SK-N-SH treated with all-trans-retinoic acid at 6 μM for 48 hours (cell line): ENCODE measurements around the gene GRM4.

ENCODE experiments used
- ATAC-seq: fragments of 200-7000 bp; cut with Tn5 transposase; 3 replicates; pipeline ENCODE4 v1.9.1; 2020; ENCODE audit warnings: mild to moderate bottlenecking, moderate library complexity
- ARNTL ChIP-seq: fragments of 450-650 bp; formaldehyde crosslinking; IDR thresholded peaks from 2 replicates; pipeline ENCODE4 v1.5.0; 2020; ENCODE audit warnings: low read depth, mild to moderate bottlenecking, moderate library complexity, borderline replicate concordance
- BACH2 ChIP-seq: fragments of 250-450 bp; sonication (Bioruptor Pico); IDR thresholded peaks from 2 replicates; pipeline ENCODE4 v1.9.0; 2021; ENCODE audit warnings: mild to moderate bottlenecking, borderline replicate concordance
- CREB5 ChIP-seq: fragments of 250-450 bp; sonication (Bioruptor Pico); IDR thresholded peaks from 2 replicates; pipeline ENCODE4 v1.5.1; 2020; ENCODE audit warnings: low read depth, mild to moderate bottlenecking, moderate library complexity
- CSDC2 ChIP-seq: fragments of 250-450 bp; sonication (Bioruptor Pico); IDR thresholded peaks from 2 replicates; pipeline ENCODE4 v1.5.0; 2020; ENCODE audit warnings: mild to moderate bottlenecking, moderate library complexity
- ESRRG ChIP-seq: fragments of 250-450 bp; sonication (Bioruptor Pico); IDR thresholded peaks from 2 replicates; pipeline ENCODE4 v1.6.1; 2021; ENCODE audit warnings: mild to moderate bottlenecking
- GLIS3 ChIP-seq: fragments of 250-450 bp; sonication (Bioruptor Pico); IDR thresholded peaks from 2 replicates; pipeline ENCODE4 v1.5.0; 2020; ENCODE audit warnings: mild to moderate bottlenecking, moderate library complexity
- ISL1 ChIP-seq: fragments of 250-450 bp; sonication (Bioruptor Pico); IDR thresholded peaks from 2 replicates; pipeline ENCODE4 v2.1.2; 2022; ENCODE audit warnings: mild to moderate bottlenecking, moderate library complexity
- OSR1 ChIP-seq: fragments of 250-450 bp; sonication (Bioruptor Pico); IDR thresholded peaks from 2 replicates; pipeline ENCODE4 v1.8.0; 2022; ENCODE audit warnings: moderate library complexity, mild to moderate bottlenecking, inconsistent platforms
- PATZ1 ChIP-seq: fragments of 250-450 bp; sonication (Bioruptor Pico); IDR thresholded peaks from 2 replicates; pipeline ENCODE4 v1.8.0; 2020; ENCODE audit warnings: mild to moderate bottlenecking, moderate library complexity, borderline replicate concordance
- POU6F1 ChIP-seq: fragments of 250-450 bp; sonication (Bioruptor Pico); IDR thresholded peaks from 2 replicates; pipeline ENCODE4 v1.8.0; 2021; ENCODE audit warnings: low read depth, mild to moderate bottlenecking, moderate library complexity, borderline replicate concordance
- PPARA ChIP-seq: fragments of 250-450 bp; sonication (Bioruptor Pico); IDR thresholded peaks from 2 replicates; pipeline ENCODE4 v1.5.0; 2020; ENCODE audit warnings: mild to moderate bottlenecking, borderline replicate concordance
- RARB ChIP-seq: fragments of 250-450 bp; sonication (Bioruptor Pico); IDR thresholded peaks from 2 replicates; pipeline ENCODE4 v1.8.0; 2021; ENCODE audit warnings: mild to moderate bottlenecking, moderate library complexity
- TCF4 ChIP-seq: fragments of 250-450 bp; sonication (Bioruptor Pico); IDR thresholded peaks from 2 replicates; pipeline ENCODE4 v1.8.0; 2021; ENCODE audit warnings: mild to moderate bottlenecking, moderate library complexity, borderline replicate concordance
- TOX ChIP-seq: fragments of 250-450 bp; sonication (Bioruptor Pico); IDR thresholded peaks from 2 replicates; pipeline ENCODE4 v1.8.0; 2021; ENCODE audit warnings: mild to moderate bottlenecking, moderate library complexity, borderline replicate concordance
- ZC3H10 ChIP-seq: fragments of 250-450 bp; sonication (Bioruptor Pico); IDR thresholded peaks from 2 replicates; pipeline ENCODE4 v1.5.1; 2021; ENCODE audit warnings: mild to moderate bottlenecking, moderate library complexity
- ZFP3 ChIP-seq: fragments of 250-450 bp; sonication (Bioruptor Pico); IDR thresholded peaks from 2 replicates; pipeline ENCODE4 v1.5.0; 2020; ENCODE audit warnings: mild to moderate bottlenecking, moderate library complexity
- ZFP30 ChIP-seq: fragments of 450-650 bp; formaldehyde crosslinking; IDR thresholded peaks from 2 replicates; pipeline ENCODE4 v1.5.0; 2022; ENCODE audit warnings: mild to moderate bottlenecking, moderate library complexity
- ZNF70 ChIP-seq: fragments of 450-650 bp; formaldehyde crosslinking; IDR thresholded peaks from 2 replicates; pipeline ENCODE4 v1.5.0; 2020; ENCODE audit warnings: mild to moderate bottlenecking, moderate library complexity
- ZNF8 ChIP-seq: fragments of 450-650 bp; formaldehyde crosslinking; IDR thresholded peaks from 2 replicates; pipeline ENCODE4 v1.5.0; 2020; ENCODE audit warnings: mild to moderate bottlenecking, moderate library complexity
- TF ChIP-seq, protein P1 (sequence below): fragments of 250-450 bp; sonication (Bioruptor Pico); IDR thresholded peaks from 2 replicates; pipeline ENCODE4 v1.5.0; 2020; ENCODE audit warnings: mild to moderate bottlenecking, moderate library complexity
- TF ChIP-seq, protein P2 (sequence below): fragments of 250-450 bp; sonication (Bioruptor Pico); IDR thresholded peaks from 2 replicates; pipeline ENCODE4 v1.5.1; 2021; ENCODE audit warnings: mild to moderate bottlenecking, moderate library complexity

The GRM4 gene

GRCh38 chr6:34152042-34152524 is 6.2 kb upstream of the GRM4 start (continued):
- TF ChIP-seq, protein P1, sequence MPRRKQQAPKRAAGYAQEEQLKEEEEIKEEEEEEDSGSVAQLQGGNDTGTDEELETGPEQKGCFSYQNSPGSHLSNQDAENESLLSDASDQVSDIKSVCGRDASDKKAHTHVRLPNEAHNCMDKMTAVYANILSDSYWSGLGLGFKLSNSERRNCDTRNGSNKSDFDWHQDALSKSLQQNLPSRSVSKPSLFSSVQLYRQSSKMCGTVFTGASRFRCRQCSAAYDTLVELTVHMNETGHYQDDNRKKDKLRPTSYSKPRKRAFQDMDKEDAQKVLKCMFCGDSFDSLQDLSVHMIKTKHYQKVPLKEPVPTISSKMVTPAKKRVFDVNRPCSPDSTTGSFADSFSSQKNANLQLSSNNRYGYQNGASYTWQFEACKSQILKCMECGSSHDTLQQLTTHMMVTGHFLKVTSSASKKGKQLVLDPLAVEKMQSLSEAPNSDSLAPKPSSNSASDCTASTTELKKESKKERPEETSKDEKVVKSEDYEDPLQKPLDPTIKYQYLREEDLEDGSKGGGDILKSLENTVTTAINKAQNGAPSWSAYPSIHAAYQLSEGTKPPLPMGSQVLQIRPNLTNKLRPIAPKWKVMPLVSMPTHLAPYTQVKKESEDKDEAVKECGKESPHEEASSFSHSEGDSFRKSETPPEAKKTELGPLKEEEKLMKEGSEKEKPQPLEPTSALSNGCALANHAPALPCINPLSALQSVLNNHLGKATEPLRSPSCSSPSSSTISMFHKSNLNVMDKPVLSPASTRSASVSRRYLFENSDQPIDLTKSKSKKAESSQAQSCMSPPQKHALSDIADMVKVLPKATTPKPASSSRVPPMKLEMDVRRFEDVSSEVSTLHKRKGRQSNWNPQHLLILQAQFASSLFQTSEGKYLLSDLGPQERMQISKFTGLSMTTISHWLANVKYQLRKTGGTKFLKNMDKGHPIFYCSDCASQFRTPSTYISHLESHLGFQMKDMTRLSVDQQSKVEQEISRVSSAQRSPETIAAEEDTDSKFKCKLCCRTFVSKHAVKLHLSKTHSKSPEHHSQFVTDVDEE (CRISPR knock-in tag) = no peak
- TF ChIP-seq RARB (CRISPR knock-in tag) = no peak
- no peak for TF ChIP-seq ZC3H10 (CRISPR knock-in tag)
- TF ChIP-seq POU6F1 (CRISPR knock-in tag) = no peak
- no peak for TF ChIP-seq ZNF70 (CRISPR knock-in tag)
- TF ChIP-seq PPARA (CRISPR knock-in tag) = no peak

- no peak for TF ChIP-seq CREB5 (CRISPR knock-in tag)
- no peak for TF ChIP-seq PATZ1
- TF ChIP-seq TOX (CRISPR knock-in tag) = no peak
- TF ChIP-seq, protein P2, sequence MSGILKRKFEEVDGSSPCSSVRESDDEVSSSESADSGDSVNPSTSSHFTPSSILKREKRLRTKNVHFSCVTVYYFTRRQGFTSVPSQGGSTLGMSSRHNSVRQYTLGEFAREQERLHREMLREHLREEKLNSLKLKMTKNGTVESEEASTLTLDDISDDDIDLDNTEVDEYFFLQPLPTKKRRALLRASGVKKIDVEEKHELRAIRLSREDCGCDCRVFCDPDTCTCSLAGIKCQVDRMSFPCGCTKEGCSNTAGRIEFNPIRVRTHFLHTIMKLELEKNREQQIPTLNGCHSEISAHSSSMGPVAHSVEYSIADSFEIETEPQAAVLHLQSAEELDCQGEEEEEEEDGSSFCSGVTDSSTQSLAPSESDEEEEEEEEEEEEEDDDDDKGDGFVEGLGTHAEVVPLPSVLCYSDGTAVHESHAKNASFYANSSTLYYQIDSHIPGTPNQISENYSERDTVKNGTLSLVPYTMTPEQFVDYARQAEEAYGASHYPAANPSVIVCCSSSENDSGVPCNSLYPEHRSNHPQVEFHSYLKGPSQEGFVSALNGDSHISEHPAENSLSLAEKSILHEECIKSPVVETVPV (CRISPR knock-in tag) = no peak
- TF ChIP-seq BACH2 (CRISPR knock-in tag) = no peak
- no peak for TF ChIP-seq TCF4 (CRISPR knock-in tag)
- TF ChIP-seq ESRRG (CRISPR knock-in tag) = no peak
- TF ChIP-seq ZFP30 (CRISPR knock-in tag) = no peak
- TF ChIP-seq ZFP3 (CRISPR knock-in tag) = no peak
- no peak for TF ChIP-seq PPARA (CRISPR knock-in tag)
- no peak for TF ChIP-seq ISL1 (CRISPR knock-in tag)
- no peak for TF ChIP-seq OSR1 (CRISPR knock-in tag)
- TF ChIP-seq CSDC2 = no peak
- no peak for TF ChIP-seq POU6F1 (CRISPR knock-in tag)
- no peak for TF ChIP-seq GLIS3 (CRISPR knock-in tag)
- TF ChIP-seq ZC3H10 (CRISPR knock-in tag) = no peak
- no peak for TF ChIP-seq ZNF8 (CRISPR knock-in tag)
- TF ChIP-seq ARNTL (CRISPR knock-in tag) = no peak
- no peak for TF ChIP-seq ZNF70 (CRISPR knock-in tag)
- TF ChIP-seq, protein P1 (CRISPR knock-in tag) = no peak
- TF ChIP-seq, all 23 proteins: peak for 0
- ATAC-seq = no peak
Measured at GRCh38 chr6:34151321-34152041, 5.6 kb upstream of the GRM4 start.
